ENCODE data around the gene CCS.

GRCh38 chr11:66581261-66581660, 11.7 kb upstream of the CCS start:
- TF ChIP-seq, protein P1, sequence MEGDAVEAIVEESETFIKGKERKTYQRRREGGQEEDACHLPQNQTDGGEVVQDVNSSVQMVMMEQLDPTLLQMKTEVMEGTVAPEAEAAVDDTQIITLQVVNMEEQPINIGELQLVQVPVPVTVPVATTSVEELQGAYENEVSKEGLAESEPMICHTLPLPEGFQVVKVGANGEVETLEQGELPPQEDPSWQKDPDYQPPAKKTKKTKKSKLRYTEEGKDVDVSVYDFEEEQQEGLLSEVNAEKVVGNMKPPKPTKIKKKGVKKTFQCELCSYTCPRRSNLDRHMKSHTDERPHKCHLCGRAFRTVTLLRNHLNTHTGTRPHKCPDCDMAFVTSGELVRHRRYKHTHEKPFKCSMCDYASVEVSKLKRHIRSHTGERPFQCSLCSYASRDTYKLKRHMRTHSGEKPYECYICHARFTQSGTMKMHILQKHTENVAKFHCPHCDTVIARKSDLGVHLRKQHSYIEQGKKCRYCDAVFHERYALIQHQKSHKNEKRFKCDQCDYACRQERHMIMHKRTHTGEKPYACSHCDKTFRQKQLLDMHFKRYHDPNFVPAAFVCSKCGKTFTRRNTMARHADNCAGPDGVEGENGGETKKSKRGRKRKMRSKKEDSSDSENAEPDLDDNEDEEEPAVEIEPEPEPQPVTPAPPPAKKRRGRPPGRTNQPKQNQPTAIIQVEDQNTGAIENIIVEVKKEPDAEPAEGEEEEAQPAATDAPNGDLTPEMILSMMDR (IDR thresholded peaks at IDR 0.05; ENCODE audit: insufficient read depth, low read length, poor library complexity, severe bottlenecking), result no peak
- no peak for TF ChIP-seq EZH2phosphoT487 (conservative IDR thresholded peaks at IDR 0.05; ENCODE audit: low read length)
